Upper lobe of left lung (tissue), 6 donors: ENCODE measurements around the gene AFF3. TPM values are rescaled to one million over a fixed set of nuclear protein-coding genes. Genes with fewer than 3 reads are reported as not detected.

Source experiments
- ATAC-seq, 2 donors: fragments of 200-7000 bp; cut with Tn5 transposase; one replicate each; pipeline ENCODE4 v1.9.1; 2022; ENCODE audit warnings: mild to moderate bottlenecking in 2 of 2, moderate library complexity in 2 of 2; ENCODE audit not compliant: low FRiP score in 2 of 2
- DNase-seq, 2 donors: peaks; one replicate each; pipeline ENCODE4 v3.0.0-alpha.2; 2019 to 2020
- H3K27ac ChIP-seq, 4 donors: fragments of 200-600 bp; sonication (generic); one replicate each; pipeline ENCODE4 v1.5.1; 2016 to 2019
- H3K27me3 ChIP-seq, 4 donors: fragments of 200-600 bp; sonication (generic); one replicate each; pipeline ENCODE4 v1.5.1; 2017 to 2019
- H3K36me3 ChIP-seq, 4 donors: fragments of 200-600 bp; sonication (generic); one replicate each; pipeline ENCODE4 v1.5.1; 2016 to 2019
- H3K4me1 ChIP-seq, 4 donors: fragments of 200-600 bp; sonication (generic); one replicate each; pipeline ENCODE4 v1.5.1; 2018 to 2019
- H3K4me3 ChIP-seq, 4 donors: fragments of 200-600 bp; sonication (generic); one replicate each; pipeline ENCODE4 v1.5.1; 2017 to 2019; ENCODE audit warnings: mild to moderate bottlenecking in 2 of 4, moderate library complexity in 1 of 4
- H3K9me3 ChIP-seq, 4 donors: fragments of 200-600 bp; sonication (generic); one replicate each; pipeline ENCODE4 v1.5.1; 2018 to 2019
- CTCF ChIP-seq, 6 experiments: fragments of 450-650 bp in 4 of 6; fragments of 200-600 bp in 2 of 6; sonication (generic) in 2 of 6; IDR thresholded peaks; one replicate each; pipeline ENCODE4 v1.5.1; 2016 to 2019; ENCODE audit warnings: antibody characterized with exemption in 6 of 6
- EP300 ChIP-seq, 4 donors: sonication (generic); formaldehyde crosslinking; IDR thresholded peaks; one replicate each; pipeline ENCODE4 v1.5.1; 2017; ENCODE audit warnings: antibody characterized with exemption in 4 of 4, control low read depth in 2 of 4
- POLR2A ChIP-seq, 4 donors: fragments of 450-650 bp; IDR thresholded peaks; one replicate each; pipeline ENCODE4 v1.5.1; 2016 to 2017; ENCODE audit warnings: antibody characterized with exemption in 4 of 4, mild to moderate bottlenecking in 2 of 4
- POLR2AphosphoS5 ChIP-seq, 2 donors: sonication (generic); formaldehyde crosslinking; IDR thresholded peaks; one replicate each; pipeline ENCODE4 v1.5.1; 2017; ENCODE audit warnings: antibody characterized with exemption in 2 of 2
- WGBS, 2 donors: methylation state at CpG; one replicate each; pipeline ENCODE4 v1.1.5; 2017 to 2018; 5-methylcytosine and 5-hydroxymethylcytosine counted together
- total RNA-seq, 6 donors: library from RNA; depleted of rRNA in 4 of 6; stranded (reverse); fragments of >200 nt in 4 of 6; gene quantifications; one replicate each; pipeline versions ENCODE4 v1.1.0 to v1.2.1, GENCODE V29; 2016 to 2021
- donor health status: DM: no; HTN: no; CAD: no; lungs with moderate emphysema.
- donor health status: DM: no; HTN: yes; CAD: no; lungs with severe emphysema.

The AFF3 gene
- total RNA-seq, 6 donors from 2014 or later = 21.0 to 195 (median 47.9) TPM

GRCh38 chr2:99559075-99559662 lies 583.2 kb downstream of the AFF3 start:
- no peaks in the 10 kb centered on the region for H3K9me3 ChIP-seq
- H3K4me1 ChIP-seq = no peaks in the 10 kb centered on the region
- TF ChIP-seq POLR2AphosphoS5 (IDR thresholded peaks at IDR 0.05) = no peak
- TF ChIP-seq CTCF (IDR thresholded peaks at IDR 0.05) = peak; percentile 94 to 99 (median 96)
- ATAC-seq (peak; percentile 92 to 97), DNase-seq (peak; percentile 90 to 91)
- H3K27me3 ChIP-seq = no peaks in the 10 kb centered on the region
- no peak overlapping the region for H3K4me3 ChIP-seq
- peaks cover 0 to 14% (median 4%) of the 10 kb centered on the region in 4 donors for H3K36me3 ChIP-seq
- no peak overlapping the region for H3K27ac ChIP-seq
- 4 to 6% methylated on average over 17 of the region's 17 CpGs for WGBS, 2 donors

GRCh38 chr2:99555404-99555803 lies 587.0 kb downstream of the AFF3 start:
- WGBS, 2 donors = 85 to 88% methylated on average over 2 of the region's 2 CpGs
- Histone ChIP-seq H3K36me3 (peaks cover 0 to 34% (median 17%) of the 10 kb centered on the region in 4 donors), H3K27me3 (no peaks in the 10 kb centered on the region), H3K4me1 (no peaks in the 10 kb centered on the region), H3K27ac (peak overlapping the region in 1 of 4 donors; percentile 57), H3K9me3 (no peaks in the 10 kb centered on the region), H3K4me3 (no peak overlapping the region)
- TF ChIP-seq POLR2A (IDR thresholded peaks at IDR 0.05) (no peak), CTCF (IDR thresholded peaks at IDR 0.05) (no peak), EP300 (IDR thresholded peaks at IDR 0.05) (no peak), POLR2AphosphoS5 (IDR thresholded peaks at IDR 0.05) (no peak)
- no peak for ATAC-seq
- no peak for DNase-seq

GRCh38 chr2:99554871-99555270 lies 587.5 kb downstream of the AFF3 start:
- no peak for TF ChIP-seq POLR2AphosphoS5 (IDR thresholded peaks at IDR 0.05)
- TF ChIP-seq EP300 (IDR thresholded peaks at IDR 0.05) = no peak
- no peak for TF ChIP-seq POLR2A (IDR thresholded peaks at IDR 0.05)
- TF ChIP-seq CTCF (IDR thresholded peaks at IDR 0.05) = no peak
- Histone ChIP-seq H3K27me3 (no peaks in the 10 kb centered on the region), H3K27ac (peak overlapping the region in 1 of 4 donors; percentile 57), H3K9me3 (no peaks in the 10 kb centered on the region), H3K36me3 (peaks cover 0 to 37% (median 19%) of the 10 kb centered on the region in 4 donors), H3K4me3 (no peak overlapping the region), H3K4me1 (no peaks in the 10 kb centered on the region)
- WGBS, 2 donors = 81 to 87% methylated on average over 3 of the region's 3 CpGs
- DNase-seq (no peak), ATAC-seq (no peak)

GRCh38 chr2:99554238-99554637 lies 588.2 kb downstream of the AFF3 start:
- TF ChIP-seq EP300 (IDR thresholded peaks at IDR 0.05) = no peak
- TF ChIP-seq CTCF (IDR thresholded peaks at IDR 0.05) = no peak
- no peak for TF ChIP-seq POLR2AphosphoS5 (IDR thresholded peaks at IDR 0.05)
- ATAC-seq = no peak
- H3K9me3 ChIP-seq = no peaks in the 10 kb centered on the region
- DNase-seq = peak in 1 of 2 donors; percentile 64
- no peak overlapping the region for H3K27ac ChIP-seq
- H3K36me3 ChIP-seq = peaks cover 0 to 37% (median 20%) of the 10 kb centered on the region in 4 donors
- no peaks in the 10 kb centered on the region for H3K27me3 ChIP-seq
- no peaks in the 10 kb centered on the region for H3K4me1 ChIP-seq
- WGBS, 2 donors = 82 to 89% methylated on average over 22 to 23 of the region's 23 CpGs
- no peak overlapping the region for H3K4me3 ChIP-seq

GRCh38 chr2:99552529-99552928 lies 589.9 kb downstream of the AFF3 start:
- no peak overlapping the region for H3K4me3 ChIP-seq
- H3K27me3 ChIP-seq = no peaks in the 10 kb centered on the region
- no peak for TF ChIP-seq POLR2A (IDR thresholded peaks at IDR 0.05)
- TF ChIP-seq EP300 (IDR thresholded peaks at IDR 0.05) = no peak
- TF ChIP-seq CTCF (IDR thresholded peaks at IDR 0.05) = no peak
- no peak for TF ChIP-seq POLR2AphosphoS5 (IDR thresholded peaks at IDR 0.05)
- H3K36me3 ChIP-seq = peaks cover 0 to 36% (median 18%) of the 10 kb centered on the region in 4 donors
- H3K9me3 ChIP-seq = no peaks in the 10 kb centered on the region
- ATAC-seq (no peak), DNase-seq (peak in 1 of 2 donors; percentile 35)
- H3K27ac ChIP-seq = no peak overlapping the region
- 78 to 91% methylated on average over 2 of the region's 2 CpGs for WGBS, 2 donors
- no peaks in the 10 kb centered on the region for H3K4me1 ChIP-seq
